HG02571 (cell line): Measurements from ENCODE around the gene IMP4.

ENCODE experiments used
- ATAC-seq: cut with Tn5 transposase; IDR thresholded peaks from one replicate; pipeline ENCODE4 v1.9.1; 2021; ENCODE audit warnings: mild to moderate bottlenecking, moderate library complexity; ENCODE audit not compliant: unreplicated experiment

The IMP4 gene

GRCh38 chr2:130375291-130376266 lies 32.9 kb downstream of the IMP4 start:
- no peak for ATAC-seq

DNA sequence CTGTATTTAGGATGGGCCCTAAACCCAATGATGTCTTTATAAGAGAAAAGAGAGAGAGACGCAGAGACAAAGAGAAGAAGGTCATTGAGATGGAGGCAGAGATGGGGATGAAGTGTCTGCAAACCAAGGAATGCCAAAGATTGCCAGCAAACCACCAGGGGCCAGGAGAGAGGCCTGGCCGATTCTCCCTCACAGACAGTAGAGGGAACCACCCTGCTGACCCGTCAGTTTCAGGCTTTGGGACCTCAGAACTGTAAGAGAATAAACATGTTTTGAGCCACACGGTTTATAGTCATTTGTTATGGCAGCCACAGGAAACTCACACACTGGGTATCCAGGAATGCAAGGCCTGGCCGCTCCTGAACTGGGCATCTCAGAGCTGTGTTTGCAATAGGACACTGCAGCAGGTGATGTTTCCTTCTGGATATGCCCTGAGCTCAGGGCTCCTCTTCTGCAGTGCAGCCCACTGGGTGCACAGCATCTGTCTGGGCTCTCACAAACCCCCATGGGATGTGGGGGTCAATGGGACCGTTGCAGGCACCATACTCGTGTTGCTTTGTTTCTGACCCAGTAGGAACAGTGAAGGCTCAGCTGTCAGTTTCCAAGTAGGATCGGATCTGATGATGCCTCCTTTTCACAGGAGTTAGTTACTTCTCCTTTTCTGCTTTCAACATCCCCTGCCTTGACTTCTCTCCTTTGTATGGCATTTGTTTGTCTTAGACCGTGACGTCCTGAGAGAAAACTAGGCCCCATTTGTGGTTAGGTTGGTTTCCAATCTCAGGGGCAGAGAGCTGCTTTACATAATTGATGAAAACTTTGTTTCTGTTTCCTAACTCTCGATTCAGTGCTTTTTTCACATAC lies 34.0 kb downstream of the IMP4 start:
- peak; percentile 51 for ATAC-seq

GRCh38 chr2:130377491-130377890 lies 34.8 kb downstream of the IMP4 start:
- no peak for ATAC-seq

GRCh38 chr2:130378206-130378897 lies 35.7 kb downstream of the IMP4 start:
- ATAC-seq = no peak

DNA sequence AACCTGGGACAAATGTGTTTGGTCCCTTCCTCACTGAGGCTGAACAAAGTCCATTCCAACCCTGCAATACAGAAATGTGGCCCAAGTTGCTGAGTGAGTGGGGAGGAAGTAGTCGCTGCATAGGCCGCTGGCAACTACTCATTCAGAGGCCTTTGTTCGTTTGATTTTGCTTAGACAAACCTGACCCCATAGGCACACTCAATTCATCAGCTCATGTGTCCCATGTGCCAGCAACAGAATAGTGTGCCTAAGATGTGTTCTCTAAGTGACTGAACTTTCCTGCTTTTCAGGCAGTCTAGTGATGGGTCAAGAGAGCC lies 36.2 kb downstream of the IMP4 start:
- no peak for ATAC-seq

GRCh38 chr2:130380096-130380934 lies 37.6 kb downstream of the IMP4 start:
- ATAC-seq = no peak

DNA sequence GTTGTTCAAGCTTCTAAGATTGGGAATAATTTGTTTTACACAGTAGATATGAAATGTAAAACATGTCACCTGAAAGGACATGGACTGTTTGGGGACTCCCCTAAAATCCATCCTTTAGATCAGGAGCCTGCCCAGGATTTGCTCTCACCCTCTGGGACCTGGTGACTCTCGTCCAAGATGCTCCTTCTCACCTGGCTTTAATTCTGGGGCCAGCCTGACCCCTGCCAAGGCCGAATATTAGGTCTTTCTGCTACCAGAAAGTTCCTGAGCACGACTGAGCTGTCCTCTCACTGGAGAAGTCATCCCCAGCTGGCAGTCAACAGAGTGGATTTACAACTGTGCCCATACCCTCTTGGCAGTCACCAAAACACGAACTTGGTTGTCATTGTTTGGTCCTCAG lies 38.4 kb downstream of the IMP4 start:
- ATAC-seq = no peak

DNA sequence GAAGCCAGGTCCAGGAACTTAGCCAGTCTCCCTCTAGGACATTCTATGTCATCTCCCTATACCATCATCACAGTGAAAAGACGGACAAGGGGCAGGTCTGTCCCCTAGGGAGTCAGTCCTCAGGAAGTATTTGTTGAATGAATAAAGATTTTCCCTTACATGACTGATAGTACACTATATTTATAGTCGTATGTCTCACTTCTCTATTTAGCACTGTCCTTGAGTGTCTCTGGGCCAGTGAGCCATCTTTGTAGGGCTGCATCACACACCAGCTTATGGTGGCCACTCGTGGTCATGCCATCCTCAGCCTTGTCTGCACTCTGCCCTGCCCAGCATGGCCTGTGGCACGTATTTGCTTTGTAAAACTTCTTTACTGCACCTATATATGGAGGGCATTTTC lies 38.9 kb downstream of the IMP4 start:
- ATAC-seq = no peak

DNA sequence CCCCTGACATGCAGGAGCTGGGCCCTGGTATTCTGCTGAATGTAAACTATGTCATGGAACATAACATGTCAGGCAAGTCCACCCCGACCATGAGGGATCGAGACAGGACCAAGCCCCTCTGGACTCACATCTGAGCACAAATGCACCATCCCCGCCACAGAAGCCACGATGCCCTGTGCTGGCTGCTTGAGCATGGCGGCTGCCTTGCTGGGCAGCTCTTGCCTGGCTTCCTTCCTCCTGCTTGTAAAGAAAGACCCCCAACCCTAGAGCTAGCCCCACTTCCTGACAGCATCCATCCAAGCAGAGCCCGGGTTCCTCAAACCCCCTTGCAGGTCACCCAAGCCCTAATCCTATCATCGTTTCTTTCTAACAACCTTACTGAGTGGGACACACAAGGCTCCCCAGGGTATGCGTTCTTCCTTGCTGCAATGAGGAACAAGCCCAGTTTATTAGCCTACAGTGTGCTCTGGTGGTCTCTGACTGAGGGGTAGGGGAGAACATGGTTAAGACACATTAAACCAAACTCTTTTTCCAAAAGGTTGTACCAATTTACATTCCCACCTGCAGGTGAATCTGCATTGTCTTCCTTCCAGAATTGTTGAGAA lies 39.7 kb downstream of the IMP4 start:
- no peak for ATAC-seq

- ATAC-seq = peak; percentile 55
Observed at GRCh38 chr2:130385709-130386108, 43.0 kb downstream of the IMP4 start.

DNA sequence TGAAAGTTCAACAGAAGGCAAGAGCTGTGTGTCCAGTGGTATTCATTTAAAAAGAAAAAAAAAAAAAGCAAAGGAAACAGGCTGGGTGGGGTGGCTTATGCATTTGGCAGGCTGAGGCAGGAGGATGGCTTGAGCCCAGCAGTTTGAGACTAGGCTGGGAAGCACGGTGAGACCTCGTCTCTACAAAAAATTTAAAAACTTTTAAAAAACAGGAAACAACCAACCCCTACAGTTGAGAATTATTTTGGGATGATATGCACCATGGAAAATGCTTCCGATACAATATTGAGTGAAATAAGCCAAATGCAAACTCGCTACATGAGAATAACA lies 44.3 kb downstream of the IMP4 start:
- ATAC-seq = no peak

GRCh38 chr2:130387804-130388203 lies 45.1 kb downstream of the IMP4 start:
- no peak for ATAC-seq

DNA sequence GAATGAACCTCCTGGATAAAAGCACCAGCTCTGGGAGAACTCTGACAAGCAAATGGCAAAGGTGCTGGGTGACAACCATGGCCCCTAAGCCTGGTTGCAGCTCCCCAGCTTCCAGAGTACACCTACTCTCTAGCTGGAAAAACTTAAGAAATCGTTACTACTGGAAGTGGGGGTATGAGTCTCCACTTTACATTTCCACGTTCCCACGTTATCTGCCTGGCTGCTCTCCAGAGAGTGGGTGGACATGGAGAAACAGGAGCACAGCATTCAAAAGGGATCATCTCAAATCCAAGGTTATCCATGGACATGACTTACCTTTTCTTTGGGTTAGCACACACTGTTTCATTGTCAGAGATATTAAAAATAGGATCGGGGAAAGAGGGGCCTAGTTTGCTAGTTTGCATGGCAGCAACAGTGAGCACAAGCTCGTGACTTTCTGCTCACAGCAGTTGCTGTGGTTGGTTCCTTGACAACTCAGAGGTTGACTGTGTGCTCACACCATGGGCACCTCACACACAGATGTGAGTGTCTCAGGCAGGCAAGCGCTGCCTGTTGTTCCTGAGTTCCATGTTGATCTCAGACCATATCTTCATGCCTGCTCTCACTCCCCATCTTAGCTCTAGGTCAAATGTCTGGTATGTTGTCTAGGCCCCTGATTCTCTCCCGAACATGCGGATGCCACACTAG lies 45.7 kb downstream of the IMP4 start:
- no peak for ATAC-seq

DNA sequence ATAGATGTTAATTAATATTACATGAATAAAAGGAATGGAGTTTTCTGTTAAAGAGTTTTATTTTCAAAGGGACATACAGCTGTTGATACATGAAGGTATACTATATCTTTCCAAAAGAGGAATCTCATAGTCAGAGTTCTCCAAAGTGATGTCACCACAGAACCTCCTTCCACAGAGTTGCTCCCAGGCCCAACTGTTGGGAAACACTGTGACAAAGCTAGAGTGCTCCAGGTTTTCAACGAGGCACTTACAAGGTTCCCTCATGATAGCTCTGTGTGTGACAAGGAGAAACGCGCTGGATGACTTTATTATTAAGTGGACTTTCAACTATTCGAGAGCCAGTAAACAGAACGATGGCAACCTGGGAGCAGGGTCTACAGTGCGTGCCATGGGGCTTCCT lies 46.7 kb downstream of the IMP4 start:
- no peak for ATAC-seq

- no peak for ATAC-seq
Observed at GRCh38 chr2:130389783-130390182, 47.1 kb downstream of the IMP4 start.

- no peak for ATAC-seq
Observed at GRCh38 chr2:130390460-130391057, 47.9 kb downstream of the IMP4 start.

DNA sequence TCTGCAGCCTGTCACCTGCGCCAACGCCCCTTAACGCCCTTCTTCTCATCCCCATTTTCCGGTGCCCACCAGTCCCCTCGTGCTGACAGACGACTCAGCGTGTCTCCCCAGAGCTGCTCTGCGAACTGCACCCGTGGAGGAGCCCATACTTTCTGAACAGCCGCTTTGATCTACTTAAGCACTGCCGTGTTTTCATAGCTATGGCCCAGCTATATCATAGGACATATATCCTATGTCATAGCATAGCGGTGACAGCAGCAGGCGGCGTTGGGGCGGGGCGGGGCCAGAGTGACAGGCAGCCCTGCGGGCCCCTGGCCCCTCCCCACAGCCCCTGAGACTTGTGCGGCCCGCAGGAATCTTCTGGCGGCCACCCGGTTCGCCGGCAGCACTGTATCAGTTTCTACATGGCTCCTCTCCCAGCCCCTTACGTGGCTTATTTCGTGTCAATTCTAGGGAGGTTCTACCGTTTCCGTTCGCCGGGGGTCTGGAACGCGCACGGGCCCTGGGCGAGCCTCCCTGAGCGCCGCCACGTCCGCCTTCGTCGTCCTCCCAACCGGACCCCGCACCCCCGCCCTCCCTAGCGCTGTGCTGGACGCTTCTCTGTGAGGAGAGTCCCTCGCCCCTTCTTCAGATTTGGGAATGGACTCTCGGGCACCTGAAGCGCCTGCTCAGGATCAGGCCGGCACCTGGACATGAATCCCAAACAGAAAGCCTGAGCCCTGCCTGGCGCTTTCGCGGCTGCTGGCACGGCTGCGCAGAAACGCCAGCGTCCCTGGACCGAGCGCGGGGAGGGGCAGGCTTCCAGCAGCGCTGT lies 48.6 kb downstream of the IMP4 start:
- peak; percentile 90 for ATAC-seq
